ENCODE measurements around the gene SDCCAG8. TPM values are rescaled to one million over a fixed set of nuclear protein-coding genes. Genes with fewer than 3 reads are reported as not detected.

SDCCAG8 gene
- total and polyA plus RNA-seq, 2 experiments from 2014 or later, result 28.3 to 39.3 TPM

GRCh38 chr1:243431591-243431990 is 175.8 kb downstream of the SDCCAG8 start:
- Histone ChIP-seq H3K9me3 (ENCODE audit: low read depth) (no peaks in the 10 kb centered on the region), H3K9me2 (replicated peaks; ENCODE audit: insufficient read depth) (no peaks in the 10 kb centered on the region), H3K4me2 (no peak overlapping the region), H4K20me1 (ENCODE audit: insufficient read depth, poor library complexity, severe bottlenecking) (no peaks in the 10 kb centered on the region), H3K27me3 (no peaks in the 10 kb centered on the region), H3K79me2 (no peaks in the 10 kb centered on the region), H3K4me1 (ENCODE audit: insufficient read depth) (no peaks in the 10 kb centered on the region), H3K27ac (no peak overlapping the region), H2AFZ (no peak overlapping the region), H3K4me3 (no peak overlapping the region), H3K36me3 (replicated peaks; ENCODE audit: insufficient read depth, low read depth) (no peaks in the 10 kb centered on the region)
- WGBS (ENCODE audit: low lambda C conversion rate, missing lambda C conversion rate), result 88% methylated on average over 5 of the region's 5 CpGs
- TF ChIP-seq EZH2phosphoT487 (IDR thresholded peaks at IDR 0.05; ENCODE audit: low read depth, severe bottlenecking, unreplicated experiment) (no peak), CTCF (IDR thresholded peaks at IDR 0.05; ENCODE audit: poor library complexity) (no peak), EZH2 (IDR thresholded peaks at IDR 0.05; ENCODE audit: borderline replicate concordance) (no peak)
- DNase-seq (ENCODE audit: low spot score), result no peak

- no peaks in the 10 kb centered on the region for H4K20me1 ChIP-seq (ENCODE audit: insufficient read depth, poor library complexity, severe bottlenecking)
- DNase-seq (ENCODE audit: low spot score), result no peak
- no peak overlapping the region for H2AFZ ChIP-seq
- H3K9me2 ChIP-seq (replicated peaks; ENCODE audit: insufficient read depth), result no peaks in the 10 kb centered on the region
- H3K79me2 ChIP-seq, result no peaks in the 10 kb centered on the region
- TF ChIP-seq CTCF (IDR thresholded peaks at IDR 0.05; ENCODE audit: poor library complexity) (no peak), EZH2phosphoT487 (IDR thresholded peaks at IDR 0.05; ENCODE audit: low read depth, severe bottlenecking, unreplicated experiment) (no peak), EZH2 (IDR thresholded peaks at IDR 0.05; ENCODE audit: borderline replicate concordance) (no peak)
- WGBS (ENCODE audit: low lambda C conversion rate, missing lambda C conversion rate), result 78% methylated on average over 3 of the region's 3 CpGs
- H3K4me1 ChIP-seq (ENCODE audit: insufficient read depth), result no peaks in the 10 kb centered on the region
- H3K27me3 ChIP-seq, result no peaks in the 10 kb centered on the region
- no peaks in the 10 kb centered on the region for H3K36me3 ChIP-seq (replicated peaks; ENCODE audit: insufficient read depth, low read depth)
- H3K27ac ChIP-seq, result no peak overlapping the region
- no peak overlapping the region for H3K4me2 ChIP-seq
- H3K4me3 ChIP-seq, result no peak overlapping the region
- H3K9me3 ChIP-seq (ENCODE audit: low read depth), result no peaks in the 10 kb centered on the region
These were observed 176.3 kb downstream of the SDCCAG8 start for GRCh38 chr1:243432136-243432535.

GRCh38 chr1:243433737-243434370 is 178.0 kb downstream of the SDCCAG8 start:
- 92% methylated on average over 8 of the region's 8 CpGs for WGBS (ENCODE audit: low lambda C conversion rate, missing lambda C conversion rate)

More at GRCh38 chr1:243433737-243434370, 178.0 kb downstream of the SDCCAG8 start:
- Histone ChIP-seq H4K20me1 (ENCODE audit: insufficient read depth, poor library complexity, severe bottlenecking) (no peaks in the 10 kb centered on the region), H3K4me2 (no peak overlapping the region), H3K36me3 (replicated peaks; ENCODE audit: insufficient read depth, low read depth) (no peaks in the 10 kb centered on the region), H3K79me2 (no peaks in the 10 kb centered on the region), H3K9me2 (replicated peaks; ENCODE audit: insufficient read depth) (no peaks in the 10 kb centered on the region), H3K27me3 (no peaks in the 10 kb centered on the region), H3K4me3 (no peak overlapping the region), H2AFZ (no peak overlapping the region), H3K27ac (no peak overlapping the region), H3K9me3 (ENCODE audit: low read depth) (no peaks in the 10 kb centered on the region), H3K4me1 (ENCODE audit: insufficient read depth) (no peaks in the 10 kb centered on the region)
- no peak for TF ChIP-seq CTCF (IDR thresholded peaks at IDR 0.05; ENCODE audit: poor library complexity)
- TF ChIP-seq EZH2 (IDR thresholded peaks at IDR 0.05; ENCODE audit: borderline replicate concordance), result no peak
- TF ChIP-seq EZH2phosphoT487 (IDR thresholded peaks at IDR 0.05; ENCODE audit: low read depth, severe bottlenecking, unreplicated experiment), result no peak
- DNase-seq (ENCODE audit: low spot score), result no peak
